Subcutaneous adipose tissue (tissue), 4 donors: ENCODE results near the gene HTATSF1. TPM values are rescaled to one million over a fixed set of nuclear protein-coding genes. Genes with fewer than 3 reads are reported as not detected.

Experiments
- CTCF ChIP-seq: fragments of 450-650 bp; IDR thresholded peaks from one replicate; pipeline ENCODE4 v1.5.1; 2016; ENCODE audit warnings: low read depth, mild to moderate bottlenecking, control low read depth, antibody characterized with exemption, moderate library complexity
- small RNA-seq: library from RNA; depleted of rRNA; stranded (forward); fragments of <200 nt; gene quantifications from one replicate; pipeline ENCODE3, GENCODE V24; 2016
- total RNA-seq, 4 donors: library from RNA; depleted of rRNA; stranded (reverse); fragments of >200 nt; gene quantifications; one replicate each; pipeline ENCODE4 v1.1.0, GENCODE V29; 2016

Gene HTATSF1
- total RNA-seq, 4 donors from 2014 or later, result 38.6 to 99.8 (median 65.9) TPM

- no peak for TF ChIP-seq CTCF
These were observed 44.9 kb downstream of the HTATSF1 start for GRCh38 chrX:136542281-136542680.

- TF ChIP-seq CTCF, result no peak
These were observed 49.0 kb downstream of the HTATSF1 start for GRCh38 chrX:136546371-136546781.

- TF ChIP-seq CTCF, result no peak
These were observed 51.8 kb downstream of the HTATSF1 start for GRCh38 chrX:136549226-136549625.

- no peak for TF ChIP-seq CTCF
These were observed 54.0 kb downstream of the HTATSF1 start for GRCh38 chrX:136551410-136551809.

GRCh38 chrX:136555694-136556093, 58.3 kb downstream of the HTATSF1 start:
- TF ChIP-seq CTCF, result no peak

Small RNAs within 50 kb of the gene (small RNA-seq; reads per million reads assigned to genes)
- gene MIR934, result not detected

Other genes with a start within 250 kb of the HTATSF1 start
- gene MAP7D3, start 246.2 kb upstream of the HTATSF1 start, total RNA-seq, result 10 to 100 TPM; 27.5 to 42.5 (median 35.7) TPM
- gene ADGRG4, start 196.6 kb upstream of the HTATSF1 start, total RNA-seq, result under 1 TPM; under 0.01 to 0.33 (median 0.08) TPM
- not detected for gene BRS3, start 9.6 kb upstream of the HTATSF1 start, total RNA-seq
- gene VGLL1, start 34.6 kb downstream of the HTATSF1 start, total RNA-seq, result not detected
- under 1 TPM in 2 of 4 donors, not detected in 2; 0.33 to 0.51 TPM for gene CD40LG, start 150.6 kb downstream of the HTATSF1 start, total RNA-seq